Upper lobe of left lung (tissue), 4 donors: ENCODE results near the gene CNPY1.

Source experiments
- EP300 ChIP-seq, 4 donors: sonication (generic); formaldehyde crosslinking; IDR thresholded peaks; one replicate each; pipeline ENCODE4 v1.5.1; 2017; ENCODE audit warnings: antibody characterized with exemption in 4 of 4, control low read depth in 2 of 4
- POLR2A ChIP-seq, 4 donors: fragments of 450-650 bp; IDR thresholded peaks; one replicate each; pipeline ENCODE4 v1.5.1; 2016 to 2017; ENCODE audit warnings: antibody characterized with exemption in 4 of 4, mild to moderate bottlenecking in 2 of 4
- TF ChIP-seq, protein P1 (sequence below), 6 experiments: fragments of 450-650 bp in 4 of 6; fragments of 200-600 bp in 2 of 6; sonication (generic) in 2 of 6; IDR thresholded peaks; one replicate each; pipeline ENCODE4 v1.5.1; 2016 to 2019; ENCODE audit warnings: antibody characterized with exemption in 6 of 6

DNA sequence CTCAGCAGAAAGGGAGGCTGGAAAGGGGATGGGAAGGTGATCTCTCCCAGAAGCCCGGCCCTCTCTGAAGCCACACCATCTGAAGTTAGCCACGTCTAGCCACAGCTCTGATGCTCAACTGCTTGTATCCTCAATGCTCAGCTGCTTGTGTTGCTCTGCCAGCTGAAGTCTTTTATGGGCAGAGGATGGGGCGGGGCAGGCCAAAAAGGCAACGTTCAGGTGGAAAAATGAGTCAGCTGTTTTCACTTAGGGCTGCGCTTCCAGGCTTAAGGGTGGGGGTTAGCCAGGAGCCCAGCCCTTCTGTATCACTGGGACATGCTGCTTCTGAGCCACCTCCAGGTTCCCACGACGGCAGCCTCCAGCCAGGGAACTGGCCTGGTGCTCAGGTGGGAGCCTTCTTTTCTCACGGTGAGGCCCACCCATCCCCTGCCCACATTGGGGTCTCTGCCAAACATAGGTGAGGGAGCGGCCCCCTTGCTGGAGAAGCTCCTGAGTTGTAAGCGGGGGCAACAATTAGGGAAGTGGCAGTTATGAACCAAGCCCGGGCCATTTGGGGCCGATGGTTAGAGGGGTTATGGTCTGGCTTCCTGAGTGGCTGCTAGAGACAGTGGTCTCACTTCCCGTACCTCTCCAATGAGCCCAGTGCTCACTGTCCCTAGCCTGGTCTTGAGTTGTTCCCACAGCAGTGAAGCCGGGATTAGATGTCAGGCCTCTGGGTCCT, 44.9 kb upstream of the CNPY1 start:
- TF ChIP-seq, protein P1, sequence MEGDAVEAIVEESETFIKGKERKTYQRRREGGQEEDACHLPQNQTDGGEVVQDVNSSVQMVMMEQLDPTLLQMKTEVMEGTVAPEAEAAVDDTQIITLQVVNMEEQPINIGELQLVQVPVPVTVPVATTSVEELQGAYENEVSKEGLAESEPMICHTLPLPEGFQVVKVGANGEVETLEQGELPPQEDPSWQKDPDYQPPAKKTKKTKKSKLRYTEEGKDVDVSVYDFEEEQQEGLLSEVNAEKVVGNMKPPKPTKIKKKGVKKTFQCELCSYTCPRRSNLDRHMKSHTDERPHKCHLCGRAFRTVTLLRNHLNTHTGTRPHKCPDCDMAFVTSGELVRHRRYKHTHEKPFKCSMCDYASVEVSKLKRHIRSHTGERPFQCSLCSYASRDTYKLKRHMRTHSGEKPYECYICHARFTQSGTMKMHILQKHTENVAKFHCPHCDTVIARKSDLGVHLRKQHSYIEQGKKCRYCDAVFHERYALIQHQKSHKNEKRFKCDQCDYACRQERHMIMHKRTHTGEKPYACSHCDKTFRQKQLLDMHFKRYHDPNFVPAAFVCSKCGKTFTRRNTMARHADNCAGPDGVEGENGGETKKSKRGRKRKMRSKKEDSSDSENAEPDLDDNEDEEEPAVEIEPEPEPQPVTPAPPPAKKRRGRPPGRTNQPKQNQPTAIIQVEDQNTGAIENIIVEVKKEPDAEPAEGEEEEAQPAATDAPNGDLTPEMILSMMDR (IDR thresholded peaks at IDR 0.05): no peak
- TF ChIP-seq POLR2A (IDR thresholded peaks at IDR 0.05) (no peak), EP300 (IDR thresholded peaks at IDR 0.05) (no peak)
